PC-3 (cell line): ENCODE results near the gene RNF150. TPM values are rescaled to one million over a fixed set of nuclear protein-coding genes. Genes with fewer than 3 reads are reported as not detected.

ENCODE experiments used
- ATAC-seq: fragments of 200-7000 bp; cut with Tn5 transposase; 2 replicates; pipeline ENCODE4 v1.9.1; 2020; ENCODE audit warnings: mild to moderate bottlenecking, moderate library complexity
- BruUV-seq: library from RNA; stranded (reverse); fragments of 400-500 nt; replicated peaks from 2 replicates; lab custom pipeline; 2021; lab: Mats Ljungman, UMichigan
- CTCF ChIA-PET: fragments of 300-600 bp; sonication (Branson Sonifier 250); formaldehyde crosslinking; loops from one replicate; lab custom pipeline; 2022; ENCODE audit warnings: antibody characterized with exemption; lab: Charles Lee
- POLR2A ChIA-PET: fragments of 300-600 bp; sonication (Branson Sonifier 250); formaldehyde crosslinking; loops from one replicate; lab custom pipeline; 2022; ENCODE audit warnings: antibody characterized with exemption; ENCODE audit not compliant: unreplicated experiment; lab: Charles Lee
- DNase-seq: peaks from one replicate; pipeline ENCODE4 v3.0.0-alpha.2; 2015
- H2AFZ ChIP-seq: fragments of 300-600 bp; sonication (generic); 2 replicates; pipeline ENCODE4 v1.6.0; 2016; ENCODE audit warnings: antibody characterized with exemption, low read length
- H3F3A ChIP-seq: fragments of 300-600 bp; sonication (generic); one replicate; pipeline ENCODE4 v1.6.0; 2017; ENCODE audit warnings: antibody characterized with exemption, low read length, control low read depth, mild to moderate bottlenecking; ENCODE audit not compliant: unreplicated experiment
- H3K27ac ChIP-seq: fragments of 300-600 bp; sonication (generic); 2 replicates; pipeline ENCODE4 v1.5.1; 2016; ENCODE audit warnings: mild to moderate bottlenecking, low read length
- H3K27me3 ChIP-seq: fragments of 300-600 bp; sonication (generic); 2 replicates; pipeline ENCODE4 v1.6.1; 2016; ENCODE audit warnings: low read length, mixed read lengths
- H3K36me3 ChIP-seq: fragments of 300-600 bp; sonication (generic); 2 replicates; pipeline ENCODE4 v1.6.1; 2016; ENCODE audit warnings: low read depth, mixed run types, low read length, mixed read lengths
- H3K4me1 ChIP-seq: fragments of 300-600 bp; sonication (generic); 2 replicates; pipeline ENCODE4 v1.5.1; 2016; ENCODE audit warnings: low read length; ENCODE audit not compliant: insufficient read depth
- H3K4me2 ChIP-seq: fragments of 300-600 bp; sonication (generic); 2 replicates; pipeline ENCODE4 v1.6.0; 2016; ENCODE audit warnings: low read length
- H3K4me3 ChIP-seq: fragments of 300-600 bp; sonication (generic); 2 replicates; pipeline ENCODE4 v1.5.1; 2016; ENCODE audit warnings: mild to moderate bottlenecking, low read length, mixed read lengths
- H3K79me2 ChIP-seq: fragments of 300-600 bp; sonication (generic); 2 replicates; pipeline ENCODE4 v1.6.1; 2017; ENCODE audit warnings: low read length, mixed read lengths
- H3K9ac ChIP-seq: fragments of 300-600 bp; sonication (generic); 2 replicates; pipeline ENCODE4 v1.6.0; 2016; ENCODE audit warnings: mild to moderate bottlenecking, low read length
- H3K9me2 ChIP-seq: fragments of 300-600 bp; sonication (generic); replicated peaks from 2 replicates; pipeline ENCODE4 v1.6.1; 2016; ENCODE audit warnings: mixed run types, low read length, mixed read lengths
- H3K9me3 ChIP-seq: fragments of 300-600 bp; sonication (generic); 2 replicates; pipeline ENCODE4 v1.6.1; 2016; ENCODE audit warnings: low read length, mixed read lengths
- H4K20me1 ChIP-seq: fragments of 300-600 bp; sonication (generic); 2 replicates; pipeline ENCODE4 v1.6.1; 2016; ENCODE audit warnings: low read length, mixed read lengths
- CTCF ChIP-seq: fragments of 300-600 bp; sonication (generic); conservative IDR thresholded peaks from 2 replicates; pipeline ENCODE4 v1.5.1; 2017; ENCODE audit warnings: antibody characterized with exemption, low read depth, mild to moderate bottlenecking, low read length
- EZH2 ChIP-seq: fragments of 300-600 bp; sonication (generic); IDR thresholded peaks from one replicate; pipeline ENCODE4 v1.6.1; 2017; ENCODE audit warnings: antibody characterized with exemption, mild to moderate bottlenecking, low read length; ENCODE audit not compliant: unreplicated experiment
- EZH2phosphoT487 ChIP-seq: fragments of 300-600 bp; sonication (generic); IDR thresholded peaks from 2 replicates; pipeline ENCODE4 v1.6.1; 2018; ENCODE audit warnings: mild to moderate bottlenecking, antibody characterized with exemption, low read length, borderline replicate concordance
- intact Hi-C: fragments of 100-400 bp; cut with micrococcal nuclease; formaldehyde crosslinking; loops from 2 replicates; pipeline ENCODE4 v1.9.0; 2023
- total RNA-seq: library from RNA; depleted of rRNA; stranded (reverse); fragments of >200 nt; gene quantifications from 2 replicates; pipeline ENCODE4 v1.2.3, GENCODE V29; 2014

Gene RNF150
- total RNA-seq, 1 experiment from 2014 or later = 0.55 TPM

GRCh38 chr4:140982613-140983340 lies 150.5 kb downstream of the RNF150 start:
- Histone ChIP-seq H3K9me2 (no peaks in the 10 kb centered on the region), H4K20me1 (no peaks in the 10 kb centered on the region), H3K27me3 (peaks cover 7% of the 10 kb centered on the region), H3K27ac (no peak overlapping the region), H3K4me3 (no peak overlapping the region), H3K4me1 (no peaks in the 10 kb centered on the region), H3K9me3 (no peaks in the 10 kb centered on the region), H3K9ac (no peak overlapping the region), H2AFZ (no peak overlapping the region), H3K79me2 (no peaks in the 10 kb centered on the region), H3F3A (no peaks in the 10 kb centered on the region), H3K4me2 (no peak overlapping the region), H3K36me3 (no peaks in the 10 kb centered on the region)
- no peak for DNase-seq
- no peak for ATAC-seq
- intact Hi-C loops = no loop called here
- ChIA-PET POLR2A (no interaction called here), CTCF (no interaction called here)
- no TSS peak for BruUV-seq
- TF ChIP-seq EZH2phosphoT487 = no peak
- no peak for TF ChIP-seq EZH2
- TF ChIP-seq CTCF = no peak

- POLR2A ChIA-PET = no interaction called here
These were observed 152.7 kb downstream of the RNF150 start for GRCh38 chr4:140980426-140981200.

More at GRCh38 chr4:140980426-140981200, 152.7 kb downstream of the RNF150 start:
- DNase-seq (no peak), ATAC-seq (no peak)
- Histone ChIP-seq H3K79me2 (no peaks in the 10 kb centered on the region), H3K27me3 (peaks cover 9% of the 10 kb centered on the region), H3K27ac (no peak overlapping the region), H3K36me3 (no peaks in the 10 kb centered on the region), H3K9ac (no peak overlapping the region), H3K4me2 (no peak overlapping the region), H3K4me1 (no peaks in the 10 kb centered on the region), H2AFZ (no peak overlapping the region), H3F3A (no peaks in the 10 kb centered on the region), H3K4me3 (no peak overlapping the region), H3K9me2 (no peaks in the 10 kb centered on the region), H3K9me3 (no peaks in the 10 kb centered on the region), H4K20me1 (no peaks in the 10 kb centered on the region)
- TF ChIP-seq EZH2phosphoT487 (no peak), EZH2 (no peak), CTCF (no peak)
- no TSS peak for BruUV-seq
- intact Hi-C loops = no loop called here
- CTCF ChIA-PET = no interaction called here
